Measurements from ENCODE around the gene STRN4.

STRN4 gene

GRCh38 chr19:46731584-46731983, 14.7 kb downstream of the STRN4 start:
- TF ChIP-seq POLR2AphosphoS5 (IDR thresholded peaks at IDR 0.05; ENCODE audit: low read depth) (no peak), REST (IDR thresholded peaks at IDR 0.05; ENCODE audit: insufficient replicate concordance, low read depth) (no peak), SPI1 (IDR thresholded peaks at IDR 0.05; ENCODE audit: borderline replicate concordance, low read depth) (peak; percentile 15; the same call in 1 of the 2 replicates)
- TF ChIP-seq, protein P1, sequence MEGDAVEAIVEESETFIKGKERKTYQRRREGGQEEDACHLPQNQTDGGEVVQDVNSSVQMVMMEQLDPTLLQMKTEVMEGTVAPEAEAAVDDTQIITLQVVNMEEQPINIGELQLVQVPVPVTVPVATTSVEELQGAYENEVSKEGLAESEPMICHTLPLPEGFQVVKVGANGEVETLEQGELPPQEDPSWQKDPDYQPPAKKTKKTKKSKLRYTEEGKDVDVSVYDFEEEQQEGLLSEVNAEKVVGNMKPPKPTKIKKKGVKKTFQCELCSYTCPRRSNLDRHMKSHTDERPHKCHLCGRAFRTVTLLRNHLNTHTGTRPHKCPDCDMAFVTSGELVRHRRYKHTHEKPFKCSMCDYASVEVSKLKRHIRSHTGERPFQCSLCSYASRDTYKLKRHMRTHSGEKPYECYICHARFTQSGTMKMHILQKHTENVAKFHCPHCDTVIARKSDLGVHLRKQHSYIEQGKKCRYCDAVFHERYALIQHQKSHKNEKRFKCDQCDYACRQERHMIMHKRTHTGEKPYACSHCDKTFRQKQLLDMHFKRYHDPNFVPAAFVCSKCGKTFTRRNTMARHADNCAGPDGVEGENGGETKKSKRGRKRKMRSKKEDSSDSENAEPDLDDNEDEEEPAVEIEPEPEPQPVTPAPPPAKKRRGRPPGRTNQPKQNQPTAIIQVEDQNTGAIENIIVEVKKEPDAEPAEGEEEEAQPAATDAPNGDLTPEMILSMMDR (IDR thresholded peaks at IDR 0.05; ENCODE audit: insufficient read depth, low read length) = no peak
- Histone ChIP-seq H3K4me3 (replicated peaks; ENCODE audit: insufficient read depth, low read length) (no peak overlapping the region), H3K27ac (replicated peaks) (no peak overlapping the region), H3K27me3 (ENCODE audit: insufficient read depth, poor library complexity, severe bottlenecking) (no peaks in the 10 kb centered on the region)
- DNase-seq (ENCODE audit: low read depth in 1 of 2, low spot score in 1 of 2) = peak in 1 of 2 experiments; percentile 72

DNA sequence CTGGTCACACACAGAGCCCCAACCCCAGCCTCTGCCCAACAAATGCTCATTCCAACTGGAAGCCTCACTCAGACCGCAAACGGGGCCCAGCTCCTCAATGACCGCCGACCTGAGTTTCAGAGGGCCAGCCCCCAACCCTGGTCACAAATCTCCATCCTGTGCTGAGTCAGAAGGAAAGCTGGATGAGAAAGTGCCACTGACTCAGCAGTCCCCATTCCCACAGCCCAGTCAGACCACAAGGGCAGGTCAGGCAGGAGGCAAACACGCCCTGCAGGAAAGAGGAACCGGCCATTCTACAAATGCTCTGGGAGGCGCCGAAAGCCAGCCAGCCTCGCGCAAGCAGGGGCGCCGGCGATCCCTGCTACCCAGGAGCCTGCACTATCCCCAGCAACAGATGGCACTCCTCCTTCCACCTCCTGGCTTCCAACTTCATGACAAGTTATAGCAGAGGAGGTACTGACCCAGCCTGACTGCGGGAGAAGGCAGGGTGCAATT, 15.2 kb downstream of the STRN4 start:
- DNase-seq (ENCODE audit: low read depth in 1 of 2, low spot score in 1 of 2) = peak in 1 of 2 experiments; percentile 86
- H3K4me3 ChIP-seq (replicated peaks; ENCODE audit: insufficient read depth, low read length) = no peak overlapping the region
- no peaks in the 10 kb centered on the region for H3K27me3 ChIP-seq (ENCODE audit: insufficient read depth, poor library complexity, severe bottlenecking)
- H3K27ac ChIP-seq (replicated peaks) = no peak overlapping the region
- no peak for TF ChIP-seq REST (IDR thresholded peaks at IDR 0.05; ENCODE audit: insufficient replicate concordance, low read depth)
- TF ChIP-seq SPI1 (IDR thresholded peaks at IDR 0.05; ENCODE audit: borderline replicate concordance, low read depth) = peak; percentile 94
- 0 out of 2 replicates have a peak, but pooled peaks have one; percentile 3 for TF ChIP-seq POLR2AphosphoS5 (IDR thresholded peaks at IDR 0.05; ENCODE audit: low read depth)

GRCh38 chr19:46730595-46730994, 15.7 kb downstream of the STRN4 start:
- Histone ChIP-seq H3K27ac (replicated peaks) (no peak overlapping the region), H3K27me3 (ENCODE audit: insufficient read depth, poor library complexity, severe bottlenecking) (no peaks in the 10 kb centered on the region), H3K4me3 (replicated peaks; ENCODE audit: insufficient read depth, low read length) (no peak overlapping the region)
- TF ChIP-seq GABPA (IDR thresholded peaks at IDR 0.05; ENCODE audit: low read depth) (no peak), POLR2AphosphoS5 (IDR thresholded peaks at IDR 0.05; ENCODE audit: low read depth) (no peak)
- TF ChIP-seq, protein P1 (IDR thresholded peaks at IDR 0.05; ENCODE audit: insufficient read depth, low read length) = no peak
- DNase-seq (ENCODE audit: low read depth in 1 of 2, low spot score in 1 of 2) = no peak

DNA sequence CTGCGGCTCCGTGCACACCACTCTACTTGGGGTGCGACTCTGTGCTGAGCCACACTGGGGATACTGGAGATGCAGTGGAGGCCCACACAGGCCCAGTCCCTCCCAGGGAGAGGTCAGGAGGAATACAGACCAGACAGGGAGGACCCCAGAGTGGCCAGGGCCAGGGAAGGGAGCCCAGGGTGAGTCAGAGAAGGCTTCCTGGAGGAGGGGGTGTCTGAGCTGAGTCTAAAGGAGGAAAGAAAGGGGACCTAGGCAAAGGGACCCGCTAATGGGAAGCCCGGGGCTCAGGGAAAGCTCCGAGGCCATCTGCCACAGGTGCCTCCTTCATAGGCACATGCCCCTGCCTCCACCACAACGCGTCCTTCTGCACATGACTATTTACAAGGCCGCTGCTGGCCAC, 16.1 kb downstream of the STRN4 start:
- Histone ChIP-seq H3K27ac (replicated peaks) (no peak overlapping the region), H3K4me3 (replicated peaks; ENCODE audit: insufficient read depth, low read length) (no peak overlapping the region), H3K27me3 (ENCODE audit: insufficient read depth, poor library complexity, severe bottlenecking) (no peaks in the 10 kb centered on the region)
- no peak for TF ChIP-seq REST (IDR thresholded peaks at IDR 0.05; ENCODE audit: insufficient replicate concordance, low read depth)
- TF ChIP-seq, protein P1 (IDR thresholded peaks at IDR 0.05; ENCODE audit: insufficient read depth, low read length) = no peak
- TF ChIP-seq POLR2AphosphoS5 (IDR thresholded peaks at IDR 0.05; ENCODE audit: low read depth) = no peak
- TF ChIP-seq SPI1 (IDR thresholded peaks at IDR 0.05; ENCODE audit: borderline replicate concordance, low read depth) = no peak
- TF ChIP-seq GABPA (IDR thresholded peaks at IDR 0.05; ENCODE audit: low read depth) = no peak
- DNase-seq (ENCODE audit: low read depth in 1 of 2, low spot score in 1 of 2) = no peak
